ENCODE results near the gene PI4KA.
"Not testable (repeated sequence)": the region's sequence is repeated elsewhere in the genome, so short reads cannot be mapped to it uniquely, and the experiment has no call there.

The PI4KA gene

GRCh38 chr22:20671409-20672081 is 187.1 kb downstream of the PI4KA start:
- in situ Hi-C loops (cut with MboI; ENCODE audit: low sequenced_read_pairs), result no loop called here

- in situ Hi-C loops (cut with MboI; ENCODE audit: low sequenced_read_pairs), result not testable (repeated sequence)
Observed at GRCh38 chr22:20670457-20671261, 188.0 kb downstream of the PI4KA start.

GRCh38 chr22:20669884-20670283 is 188.7 kb downstream of the PI4KA start:
- in situ Hi-C loops (cut with MboI; ENCODE audit: low sequenced_read_pairs), result not testable (repeated sequence)

DNA sequence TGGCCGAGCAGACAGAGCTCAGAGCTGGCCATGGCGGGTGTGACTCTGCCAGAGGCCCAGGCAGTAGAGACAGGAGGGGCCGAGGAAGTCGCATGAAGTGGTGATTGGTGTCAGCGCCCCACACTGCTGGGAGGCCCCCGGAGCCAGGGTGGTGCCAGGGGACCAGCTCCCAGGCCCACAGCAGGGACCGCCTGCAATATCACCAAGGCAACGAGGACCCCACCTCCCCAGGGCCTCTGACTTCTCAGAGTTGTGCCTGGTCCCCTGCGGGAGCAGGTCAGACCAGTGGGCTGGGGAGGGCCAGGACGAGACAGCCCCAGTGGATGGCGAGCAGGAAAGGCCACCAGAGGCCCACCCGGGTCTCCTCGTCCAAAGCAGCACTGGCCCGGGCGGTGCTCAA is 189.1 kb downstream of the PI4KA start:
- in situ Hi-C loops (cut with MboI; ENCODE audit: low sequenced_read_pairs), result not testable (repeated sequence)

DNA sequence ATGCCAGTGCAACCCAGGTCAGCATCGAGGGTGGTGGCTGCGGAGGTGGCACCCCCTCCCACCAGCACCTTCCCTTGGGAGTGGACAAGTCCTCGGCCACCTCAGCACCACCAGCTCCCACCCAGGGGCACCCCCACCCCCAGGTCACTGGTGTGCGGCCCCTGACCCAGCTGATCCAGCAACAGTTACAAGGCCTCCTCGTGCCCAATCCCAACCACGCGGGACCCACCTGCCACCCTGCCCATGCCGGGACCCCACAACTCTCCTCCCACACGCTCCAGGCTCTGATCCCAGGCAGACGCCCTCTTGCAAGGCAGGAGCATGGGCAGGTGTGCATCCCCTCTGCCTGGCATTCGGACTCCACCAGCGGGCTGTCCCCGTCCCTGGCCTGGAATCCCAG is 189.8 kb downstream of the PI4KA start:
- in situ Hi-C loops (cut with MboI; ENCODE audit: low sequenced_read_pairs), result not testable (repeated sequence)

DNA sequence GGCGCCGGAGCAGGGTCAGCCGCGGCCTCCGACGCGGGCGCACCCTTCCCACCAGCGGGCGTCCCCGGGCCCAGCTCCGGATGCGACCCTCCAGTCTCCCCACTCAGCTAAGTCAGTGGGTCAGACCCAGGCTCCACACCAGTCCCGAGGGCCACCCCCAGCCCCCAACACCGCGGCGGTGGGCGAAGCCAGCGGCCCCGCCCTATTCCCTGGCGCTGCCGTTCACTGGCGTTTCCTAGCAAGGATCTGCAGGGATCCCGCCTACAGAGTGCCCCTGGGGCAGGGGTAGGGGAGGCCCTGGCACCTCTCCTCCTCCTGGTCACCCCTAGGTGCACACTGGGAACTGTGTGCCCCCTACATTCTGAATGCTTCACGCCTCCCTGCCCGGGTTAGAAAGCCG is 190.4 kb downstream of the PI4KA start:
- in situ Hi-C loops (cut with MboI; ENCODE audit: low sequenced_read_pairs), result not testable (repeated sequence)

DNA sequence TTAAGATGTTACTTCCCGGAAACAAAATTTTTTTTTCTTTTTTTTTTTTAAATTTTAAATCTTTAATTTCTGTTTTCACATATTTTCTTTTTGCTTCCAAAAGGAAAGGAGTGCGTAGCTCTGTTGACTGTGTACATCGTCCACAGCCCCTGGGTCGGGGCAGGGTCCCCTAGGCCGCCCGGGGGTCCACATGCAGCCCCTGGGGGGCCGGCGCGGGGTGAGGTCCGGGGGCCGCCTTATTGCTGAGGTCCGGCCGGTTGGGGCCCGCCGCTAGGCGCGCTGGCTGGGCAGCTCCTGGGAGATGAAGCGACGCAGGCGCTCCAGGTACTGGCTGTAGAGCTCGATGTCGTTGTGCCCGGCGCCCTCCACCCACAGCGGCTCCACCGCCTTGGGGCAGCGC is 191.1 kb downstream of the PI4KA start:
- in situ Hi-C loops (cut with MboI; ENCODE audit: low sequenced_read_pairs), result not testable (repeated sequence)

DNA sequence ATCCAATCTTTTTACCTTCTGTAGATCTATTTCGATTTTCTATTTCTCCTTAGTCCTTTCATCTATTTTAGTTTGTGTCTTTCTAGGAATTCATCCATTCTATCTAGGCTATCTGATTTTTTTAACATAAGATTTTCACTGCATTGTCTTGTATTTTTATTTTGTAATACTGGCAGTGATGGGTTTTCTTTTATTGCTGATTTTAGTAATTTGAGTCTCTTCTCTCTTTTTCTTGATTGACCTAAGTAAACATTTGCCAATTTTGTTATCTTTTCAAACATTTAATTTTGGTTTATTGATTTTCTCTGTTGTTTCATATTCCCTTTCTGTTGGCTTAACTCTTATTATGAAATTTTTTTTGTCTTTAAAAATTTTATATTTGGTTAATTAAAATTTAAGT is 192.1 kb downstream of the PI4KA start:
- in situ Hi-C loops (cut with MboI; ENCODE audit: low sequenced_read_pairs), result no loop called here

- in situ Hi-C loops (cut with MboI; ENCODE audit: low sequenced_read_pairs), result no loop called here
Observed at GRCh38 chr22:20664594-20664959, 194.0 kb downstream of the PI4KA start.

- in situ Hi-C loops (cut with MboI; ENCODE audit: low sequenced_read_pairs), result no loop called here
Observed at GRCh38 chr22:20663941-20664593, 194.5 kb downstream of the PI4KA start.

DNA sequence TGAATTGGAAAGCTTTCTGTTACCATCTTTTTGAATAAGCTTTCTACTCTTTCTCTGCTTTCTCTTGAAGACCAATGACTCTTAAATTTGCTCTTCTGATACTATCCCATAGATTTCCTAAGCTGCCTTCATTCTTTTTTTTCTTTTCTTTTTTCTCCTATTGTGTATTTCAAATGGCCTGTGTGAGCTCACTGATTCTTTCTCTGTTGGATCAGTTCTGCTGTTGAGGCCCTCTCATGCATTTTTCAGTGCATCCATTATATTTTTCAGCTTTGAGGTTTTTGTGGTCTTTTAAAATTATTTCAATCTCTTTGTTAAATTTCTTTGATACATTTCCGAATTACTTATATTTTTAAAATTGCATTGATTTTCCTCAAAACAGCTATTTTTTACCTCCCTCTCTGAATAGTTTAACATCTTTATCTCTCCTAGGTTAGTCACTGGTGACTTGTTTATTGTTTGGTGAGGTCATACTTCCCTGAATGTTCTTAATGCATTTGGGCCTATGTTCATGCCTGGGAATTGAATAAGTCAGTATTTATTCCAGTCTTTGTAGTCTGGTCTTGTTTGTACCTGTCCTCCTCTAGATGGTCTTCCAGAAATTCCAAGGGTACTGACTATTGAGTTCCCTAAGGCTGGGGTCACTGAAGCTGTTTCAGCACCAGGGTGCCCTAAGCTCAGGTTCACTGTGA is 195.3 kb downstream of the PI4KA start:
- in situ Hi-C loops (cut with MboI; ENCODE audit: low sequenced_read_pairs), result no loop called here

DNA sequence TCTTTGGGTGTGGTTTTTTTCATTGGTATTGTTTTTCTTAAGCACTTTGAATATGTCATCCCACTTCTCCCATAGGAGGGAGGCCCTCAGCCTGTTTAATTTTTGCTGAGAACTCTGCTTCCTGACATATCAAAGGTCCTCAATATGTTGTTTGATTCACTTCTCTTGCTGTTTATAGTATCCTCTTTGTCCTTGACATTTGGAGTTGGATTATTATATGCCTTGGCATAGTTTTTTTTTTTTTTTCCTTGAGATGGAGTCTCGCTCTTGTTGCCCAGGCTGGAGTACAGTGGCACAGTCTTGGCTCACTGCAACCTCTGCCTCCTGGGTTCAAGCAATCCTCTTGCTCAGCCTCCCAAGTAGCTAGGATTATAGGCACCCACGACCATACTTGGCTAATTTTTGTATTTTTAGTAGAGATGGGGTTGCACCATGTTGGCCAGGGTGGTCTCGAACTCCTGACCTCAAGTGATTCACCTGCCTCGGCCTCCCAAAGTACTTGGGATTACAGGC is 196.0 kb downstream of the PI4KA start:
- in situ Hi-C loops (cut with MboI; ENCODE audit: low sequenced_read_pairs), result not testable (repeated sequence)

- in situ Hi-C loops (cut with MboI; ENCODE audit: low sequenced_read_pairs), result no loop called here
Observed at GRCh38 chr22:20661473-20661872, 197.1 kb downstream of the PI4KA start.

GRCh38 chr22:20660441-20661054 is 198.1 kb downstream of the PI4KA start:
- in situ Hi-C loops (cut with MboI; ENCODE audit: low sequenced_read_pairs), result no loop called here

DNA sequence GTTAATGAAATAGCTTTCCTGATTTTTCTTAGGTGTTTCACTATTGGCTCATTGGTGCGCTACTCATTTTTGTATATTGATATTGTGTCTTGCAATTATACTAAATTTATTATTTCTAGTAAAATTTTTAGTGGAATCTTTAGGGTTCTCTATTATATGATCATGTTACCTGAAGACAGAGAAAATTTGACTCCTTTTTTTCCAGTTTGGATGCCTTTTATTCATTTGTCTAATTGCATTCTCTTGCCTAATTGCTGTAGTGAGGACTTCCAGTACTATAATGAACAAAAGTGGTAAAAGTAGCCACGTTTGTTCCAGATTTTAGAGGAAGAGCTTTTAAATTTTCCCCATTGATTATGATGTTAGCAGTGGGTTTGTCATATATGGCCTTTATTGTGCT is 198.7 kb downstream of the PI4KA start:
- in situ Hi-C loops (cut with MboI; ENCODE audit: low sequenced_read_pairs), result no loop called here

- in situ Hi-C loops (cut with MboI; ENCODE audit: low sequenced_read_pairs), result no loop called here
Observed at GRCh38 chr22:20659258-20659657, 199.4 kb downstream of the PI4KA start.

- in situ Hi-C loops (cut with MboI; ENCODE audit: low sequenced_read_pairs), result no loop called here
Observed at GRCh38 chr22:20658433-20659222, 200.0 kb downstream of the PI4KA start.

- in situ Hi-C loops (cut with MboI; ENCODE audit: low sequenced_read_pairs), result no loop called here
Observed at GRCh38 chr22:20657963-20658362, 200.6 kb downstream of the PI4KA start.

All from HL-60/S4 treated with retinoic acid at 250 ng/mL for 4 days and 3 days (cell line).